Osteocyte (in vitro differentiated cells): ENCODE data around the gene PADI3. TPM values are rescaled to one million over a fixed set of nuclear protein-coding genes. Genes with fewer than 3 reads are reported as not detected.
A peak's percentile ranks its signal among the peaks of the same experiment; 100 is the strongest.
"Not testable (repeated sequence)": the region's sequence is repeated elsewhere in the genome, so short reads cannot be mapped to it uniquely, and the experiment has no call there.

ENCODE experiments used
- DNase-seq: peaks from one replicate; pipeline ENCODE4 v3.0.0; 2021; ENCODE audit warnings: mixed read lengths; ENCODE audit not compliant: unreplicated experiment; ENCODE audit errors: extremely low spot score
- H3K27ac Mint-ChIP-seq: one replicate; pipeline ENCODE4 v1.8.0; 2021; ENCODE audit warnings: mild to moderate bottlenecking, mixed read lengths; ENCODE audit not compliant: unreplicated experiment
- H3K27me3 Mint-ChIP-seq: one replicate; pipeline ENCODE4 v1.8.0; 2021; ENCODE audit warnings: mixed read lengths; ENCODE audit not compliant: unreplicated experiment
- H3K36me3 Mint-ChIP-seq: one replicate; pipeline ENCODE4 v1.8.0; 2021; ENCODE audit warnings: mixed read lengths; ENCODE audit not compliant: unreplicated experiment
- H3K4me1 Mint-ChIP-seq: one replicate; pipeline ENCODE4 v1.8.0; 2021; ENCODE audit warnings: mixed read lengths; ENCODE audit not compliant: unreplicated experiment
- H3K4me3 Mint-ChIP-seq: one replicate; pipeline ENCODE4 v1.8.0; 2021; ENCODE audit warnings: mild to moderate bottlenecking, moderate library complexity, mixed read lengths; ENCODE audit not compliant: unreplicated experiment
- H3K9me3 Mint-ChIP-seq: one replicate; pipeline ENCODE4 v1.8.0; 2021; ENCODE audit warnings: mixed read lengths; ENCODE audit not compliant: unreplicated experiment
- total RNA-seq: library from RNA; stranded (reverse); gene quantifications from 2 replicates; pipeline ENCODE4 v1.2.1, GENCODE V29; 2021
- TF ChIP-seq, protein P1 (sequence below): fragments of 200-600 bp; sonication (generic); IDR thresholded peaks from 2 replicates; pipeline ENCODE4 v1.5.0; 2021; ENCODE audit warnings: antibody characterized with exemption, mild to moderate bottlenecking, moderate library complexity

PADI3 gene
- total RNA-seq, 1 donor from 2014 or later = 0.73 TPM

GRCh38 chr1:17234405-17234804 is 14.5 kb upstream of the PADI3 start:
- DNase-seq = no peak
- Mint-ChIP-seq H3K9me3 (no peaks in the 10 kb centered on the region), H3K36me3 (no peaks in the 10 kb centered on the region), H3K4me1 (peaks cover 66% of the 10 kb centered on the region), H3K27me3 (no peaks in the 10 kb centered on the region), H3K4me3 (no peak overlapping the region), H3K27ac (peak overlapping the region; percentile 95)
- TF ChIP-seq, protein P1, sequence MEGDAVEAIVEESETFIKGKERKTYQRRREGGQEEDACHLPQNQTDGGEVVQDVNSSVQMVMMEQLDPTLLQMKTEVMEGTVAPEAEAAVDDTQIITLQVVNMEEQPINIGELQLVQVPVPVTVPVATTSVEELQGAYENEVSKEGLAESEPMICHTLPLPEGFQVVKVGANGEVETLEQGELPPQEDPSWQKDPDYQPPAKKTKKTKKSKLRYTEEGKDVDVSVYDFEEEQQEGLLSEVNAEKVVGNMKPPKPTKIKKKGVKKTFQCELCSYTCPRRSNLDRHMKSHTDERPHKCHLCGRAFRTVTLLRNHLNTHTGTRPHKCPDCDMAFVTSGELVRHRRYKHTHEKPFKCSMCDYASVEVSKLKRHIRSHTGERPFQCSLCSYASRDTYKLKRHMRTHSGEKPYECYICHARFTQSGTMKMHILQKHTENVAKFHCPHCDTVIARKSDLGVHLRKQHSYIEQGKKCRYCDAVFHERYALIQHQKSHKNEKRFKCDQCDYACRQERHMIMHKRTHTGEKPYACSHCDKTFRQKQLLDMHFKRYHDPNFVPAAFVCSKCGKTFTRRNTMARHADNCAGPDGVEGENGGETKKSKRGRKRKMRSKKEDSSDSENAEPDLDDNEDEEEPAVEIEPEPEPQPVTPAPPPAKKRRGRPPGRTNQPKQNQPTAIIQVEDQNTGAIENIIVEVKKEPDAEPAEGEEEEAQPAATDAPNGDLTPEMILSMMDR = no peak

DNA sequence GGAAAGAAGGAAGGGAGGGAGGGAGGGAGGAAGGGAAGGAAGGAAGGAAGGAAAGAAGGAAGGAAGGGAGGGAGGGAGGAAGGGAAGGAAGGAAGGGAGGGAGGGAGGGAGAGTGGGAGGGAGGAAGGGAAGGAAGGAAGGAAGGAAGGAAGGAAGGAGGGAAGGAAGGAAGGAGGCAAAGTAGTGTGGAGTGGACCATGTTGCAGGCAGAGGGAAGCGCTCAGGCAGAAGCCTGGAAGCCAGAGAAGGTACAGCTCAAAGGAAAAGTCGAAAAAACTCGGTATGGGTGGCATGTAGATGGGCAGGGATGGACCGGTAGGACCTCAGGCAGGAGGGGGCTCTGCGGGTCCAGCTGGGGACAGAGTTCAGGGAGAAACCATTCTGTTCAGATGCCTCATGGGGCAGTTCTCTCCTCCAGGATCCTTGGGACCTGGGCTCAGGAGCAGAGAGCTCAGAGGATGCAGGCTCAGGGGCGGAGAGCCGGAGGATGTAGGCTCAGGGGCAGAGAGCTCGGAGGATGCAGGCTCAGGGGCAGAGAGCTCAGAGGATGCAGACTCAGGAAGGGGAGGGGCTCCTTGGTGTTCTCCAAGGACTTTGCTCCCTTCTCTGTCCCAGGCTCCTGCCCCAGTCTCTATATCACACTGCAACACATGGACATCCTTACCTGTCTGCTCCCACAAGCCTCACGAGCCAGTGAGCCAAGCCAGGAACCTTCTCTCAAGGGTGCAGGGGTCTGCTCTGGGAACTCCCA is 13.6 kb upstream of the PADI3 start:
- no peak for DNase-seq
- H3K4me3 Mint-ChIP-seq = no peak overlapping the region
- H3K4me1 Mint-ChIP-seq = peaks cover 72% of the 10 kb centered on the region
- TF ChIP-seq, protein P1 = no peak
- no peaks in the 10 kb centered on the region for H3K9me3 Mint-ChIP-seq
- no peaks in the 10 kb centered on the region for H3K27me3 Mint-ChIP-seq
- H3K27ac Mint-ChIP-seq = peak overlapping the region; percentile 95
- no peaks in the 10 kb centered on the region for H3K36me3 Mint-ChIP-seq

GRCh38 chr1:17236779-17237560 is 11.9 kb upstream of the PADI3 start:
- DNase-seq = peak; percentile 95
- Mint-ChIP-seq H3K9me3 (no peaks in the 10 kb centered on the region), H3K4me1 (peaks cover 80% of the 10 kb centered on the region), H3K36me3 (no peaks in the 10 kb centered on the region), H3K27ac (peak overlapping the region; percentile 65), H3K4me3 (no peak overlapping the region), H3K27me3 (no peaks in the 10 kb centered on the region)
- TF ChIP-seq, protein P1 = peak; percentile 95

DNA sequence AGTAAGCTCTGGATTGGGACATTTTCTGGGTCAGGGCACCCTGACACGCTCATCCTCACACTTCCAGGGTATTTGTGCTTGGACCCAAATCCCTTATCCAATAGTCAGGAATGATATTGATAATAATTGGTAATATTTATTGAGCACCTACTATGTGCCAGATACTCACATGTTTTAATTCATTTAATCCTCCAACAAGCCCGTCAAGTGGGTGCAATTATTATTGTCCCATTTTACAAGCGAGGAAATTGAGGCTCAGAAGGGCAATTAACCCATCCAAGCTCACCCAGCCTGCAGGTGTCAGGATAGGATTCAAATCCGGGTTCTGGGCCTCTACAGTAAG is 11.4 kb upstream of the PADI3 start:
- Mint-ChIP-seq H3K27ac (peak overlapping the region; percentile 65), H3K4me3 (no peak overlapping the region), H3K4me1 (peaks cover 74% of the 10 kb centered on the region), H3K36me3 (no peaks in the 10 kb centered on the region), H3K9me3 (no peaks in the 10 kb centered on the region), H3K27me3 (no peaks in the 10 kb centered on the region)
- no peak for DNase-seq
- TF ChIP-seq, protein P1 = no peak

DNA sequence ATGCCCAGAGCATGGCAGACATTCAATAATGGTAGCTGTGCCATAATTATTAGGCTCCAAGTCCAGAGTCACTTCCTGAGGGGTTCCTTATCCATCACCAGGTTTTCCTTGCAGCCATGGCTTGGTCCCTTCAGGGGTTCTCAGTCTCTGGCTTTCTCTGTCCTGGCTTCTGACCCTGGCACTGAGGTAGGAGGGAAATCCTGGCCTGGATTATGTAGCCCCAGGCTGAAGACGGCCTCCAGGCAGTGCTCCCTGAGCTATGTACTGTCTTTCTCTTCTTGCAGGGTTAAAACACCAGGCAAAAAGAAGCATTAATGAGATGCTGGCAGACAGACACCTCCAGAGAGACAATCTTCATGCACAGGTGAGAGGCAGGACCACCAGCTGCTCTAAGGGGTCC is 9.5 kb upstream of the PADI3 start:
- no peak for DNase-seq
- Mint-ChIP-seq H3K4me1 (peaks cover 62% of the 10 kb centered on the region), H3K27me3 (no peaks in the 10 kb centered on the region), H3K9me3 (no peaks in the 10 kb centered on the region), H3K4me3 (no peak overlapping the region), H3K36me3 (no peaks in the 10 kb centered on the region), H3K27ac (peak overlapping the region; percentile 31)
- TF ChIP-seq, protein P1 = no peak

DNA sequence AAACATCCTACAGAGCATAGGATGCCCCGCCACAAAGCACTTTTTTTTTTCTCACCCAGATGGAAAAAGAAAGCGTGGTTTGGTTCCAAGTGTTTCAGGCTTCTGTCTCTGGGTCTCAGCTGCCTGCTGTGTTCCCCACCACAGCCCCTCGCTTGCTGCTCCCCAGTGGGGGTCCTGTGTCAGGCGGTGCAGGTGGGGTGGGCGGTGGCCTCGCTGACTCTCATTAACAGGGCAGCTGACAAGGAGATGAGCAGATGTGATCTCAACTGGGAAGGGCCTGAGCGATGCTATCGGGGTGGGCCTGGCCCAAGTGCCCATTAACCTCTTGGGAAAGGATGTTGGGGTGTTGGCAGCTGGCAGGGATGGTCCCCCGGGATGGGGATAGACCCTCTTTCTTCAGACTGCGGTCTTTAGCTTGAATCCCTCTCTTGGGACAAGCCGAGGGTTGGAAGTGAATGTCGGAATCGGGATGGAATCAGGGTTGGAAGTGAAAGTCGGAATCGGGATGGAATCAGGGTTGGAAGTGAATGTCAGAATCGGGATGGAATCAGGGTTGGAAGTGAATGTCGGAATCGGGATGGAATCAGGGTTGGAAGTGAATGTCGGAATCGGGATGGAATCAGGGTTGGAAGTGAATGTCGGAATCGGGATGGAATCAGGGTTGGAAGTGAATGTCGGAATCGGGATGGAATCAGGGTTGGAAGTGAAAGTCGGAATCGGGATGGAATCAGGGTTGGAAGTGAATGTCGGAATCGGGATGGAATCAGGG is 7.7 kb upstream of the PADI3 start:
- H3K27me3 Mint-ChIP-seq, H3K36me3 Mint-ChIP-seq, DNase-seq, H3K4me3 Mint-ChIP-seq, H3K9me3 Mint-ChIP-seq: not testable (repeated sequence)
- Mint-ChIP-seq H3K27ac (peak overlapping the region; percentile 58), H3K4me1 (peaks cover 65% of the 10 kb centered on the region)

GRCh38 chr1:17241780-17242074 is 7.2 kb upstream of the PADI3 start:
- H3K4me3 Mint-ChIP-seq, H3K27me3 Mint-ChIP-seq, H3K9me3 Mint-ChIP-seq, DNase-seq, H3K36me3 Mint-ChIP-seq, H3K27ac Mint-ChIP-seq: not testable (repeated sequence)
- peaks cover 62% of the 10 kb centered on the region for H3K4me1 Mint-ChIP-seq
